Testis (tissue), 2 donors: ENCODE measurements around the gene CYP24A1.

Experiments used
- CTCF ChIP-seq, 3 experiments: fragments of 450-650 bp in 2 of 3; fragments of 200-600 bp in 1 of 3; sonication (generic) in 1 of 3; IDR thresholded peaks; one replicate each; pipeline ENCODE4 v1.5.1; 2016 to 2019; ENCODE audit warnings: antibody characterized with exemption in 3 of 3, mild to moderate bottlenecking in 2 of 3, moderate library complexity in 1 of 3
- POLR2A ChIP-seq: fragments of 450-650 bp; IDR thresholded peaks from one replicate; pipeline ENCODE4 v1.6.1; 2017; ENCODE audit warnings: antibody characterized with exemption, mild to moderate bottlenecking, moderate library complexity

GRCh38 chr20:54212226-54212625, 38.4 kb upstream of the CYP24A1 start:
- TF ChIP-seq POLR2A = no peak
- no peak for TF ChIP-seq CTCF (IDR thresholded peaks at IDR 0.05)
